SK-N-MC (cell line): ENCODE data around the gene BRD3OS.

Source experiments
- DNase-seq: peaks from one replicate; pipeline ENCODE4 v3.0.0-alpha.2; 2011; ENCODE audit warnings: low read depth, low spot score
- H3K27ac ChIP-seq: fragments of 200-600 bp; sonication (generic); 2 replicates; pipeline ENCODE4 v1.5.1; 2016; ENCODE audit warnings: mixed run types
- H3K36me3 ChIP-seq: fragments of 200-600 bp; sonication (generic); 2 replicates; pipeline ENCODE4 v1.6.1; 2017; ENCODE audit warnings: antibody characterized with exemption, low read length, mixed read lengths; ENCODE audit not compliant: insufficient read depth
- H3K4me3 ChIP-seq: fragments of 200-600 bp; sonication (generic); 2 replicates; pipeline ENCODE4 v1.5.1; 2016
- H3K9ac ChIP-seq: fragments of 200-600 bp; sonication (generic); 2 replicates; pipeline ENCODE4 v1.8.0; 2017; ENCODE audit warnings: mixed run types, mixed read lengths; ENCODE audit not compliant: insufficient read length
- H3K9me3 ChIP-seq: fragments of 200-600 bp; sonication (generic); 2 replicates; pipeline ENCODE4 v1.6.1; 2017; ENCODE audit warnings: low read depth, mild to moderate bottlenecking, antibody characterized with exemption, low read length, moderate library complexity, mixed read lengths
- EZH2 ChIP-seq: fragments of 200-600 bp; sonication (generic); IDR thresholded peaks from one replicate; pipeline ENCODE4 v1.6.1; 2017; ENCODE audit warnings: antibody characterized with exemption
- FOXP2 ChIP-seq: optimal IDR thresholded peaks from 2 replicates; pipeline ENCODE3; 2011; ENCODE audit warnings: mild to moderate bottlenecking, moderate library complexity; ENCODE audit not compliant: insufficient read depth; ENCODE audit errors: extremely low read length, control extremely low read depth
- POLR2AphosphoS5 ChIP-seq: IDR thresholded peaks from 2 replicates; pipeline ENCODE4 v1.6.1; 2012; ENCODE audit warnings: mild to moderate bottlenecking, low read depth, low read length, borderline replicate concordance

The BRD3OS gene

GRCh38 chr9:134010310-134011173 is 14.7 kb upstream of the BRD3OS start:
- no peak for DNase-seq
- H3K27ac ChIP-seq = no peak overlapping the region
- TF ChIP-seq POLR2AphosphoS5 (no peak), FOXP2 (no peak), EZH2 (no peak)
- no peak overlapping the region for H3K9ac ChIP-seq
- H3K36me3 ChIP-seq = no peaks in the 10 kb centered on the region
- H3K4me3 ChIP-seq = no peak overlapping the region
- no peaks in the 10 kb centered on the region for H3K9me3 ChIP-seq

- TF ChIP-seq EZH2 (no peak), POLR2AphosphoS5 (no peak), FOXP2 (no peak)
- Histone ChIP-seq H3K9ac (no peak overlapping the region), H3K9me3 (no peaks in the 10 kb centered on the region), H3K4me3 (no peak overlapping the region), H3K27ac (no peak overlapping the region), H3K36me3 (no peaks in the 10 kb centered on the region)
- no peak for DNase-seq
Measured at GRCh38 chr9:134011401-134011800, 13.9 kb upstream of the BRD3OS start.

GRCh38 chr9:134014946-134015345 is 10.3 kb upstream of the BRD3OS start:
- DNase-seq = no peak

GRCh38 chr9:134024214-134024792 is 978 bp upstream of the BRD3OS start:
- Histone ChIP-seq H3K9me3 (no peaks in the 10 kb centered on the region), H3K36me3 (no peaks in the 10 kb centered on the region), H3K27ac (peak overlapping the region; percentile 64; the same call in 1 of the 2 replicates), H3K9ac (peak overlapping the region; percentile 61), H3K4me3 (peak overlapping the region; percentile 74)
- TF ChIP-seq POLR2AphosphoS5 = no peak
- TF ChIP-seq EZH2 = no peak
- no peak for TF ChIP-seq FOXP2
- no peak for DNase-seq

More at GRCh38 chr9:134014946-134015345, 10.3 kb upstream of the BRD3OS start:
- H3K36me3 ChIP-seq = no peaks in the 10 kb centered on the region
- no peaks in the 10 kb centered on the region for H3K9me3 ChIP-seq
- H3K4me3 ChIP-seq = no peak overlapping the region
- H3K9ac ChIP-seq = no peak overlapping the region
- no peak overlapping the region for H3K27ac ChIP-seq
- TF ChIP-seq FOXP2 (no peak), POLR2AphosphoS5 (no peak), EZH2 (no peak)

- Histone ChIP-seq H3K27ac (no peak overlapping the region), H3K9me3 (no peaks in the 10 kb centered on the region), H3K36me3 (peaks cover 3% of the 10 kb centered on the region; the same call in 1 of the 2 replicates), H3K9ac (peak overlapping the region; percentile 43), H3K4me3 (peak overlapping the region; percentile 87)
- TF ChIP-seq POLR2AphosphoS5 (no peak), FOXP2 (no peak), EZH2 (no peak)
- DNase-seq = no peak
Measured at GRCh38 chr9:134025606-134026541, 593 bp downstream of the BRD3OS start.

- TF ChIP-seq FOXP2 (no peak), POLR2AphosphoS5 (no peak), EZH2 (no peak)
- no peak for DNase-seq
- Histone ChIP-seq H3K27ac (no peak overlapping the region), H3K36me3 (peaks cover 8% of the 10 kb centered on the region; the same call in 1 of the 2 replicates), H3K4me3 (peak overlapping the region; percentile 87), H3K9me3 (no peaks in the 10 kb centered on the region), H3K9ac (no peak overlapping the region)
Measured at GRCh38 chr9:134026581-134026980, 1.3 kb downstream of the BRD3OS start.

GRCh38 chr9:134026981-134027380 is 1.7 kb downstream of the BRD3OS start:
- Histone ChIP-seq H3K9ac (no peak overlapping the region), H3K4me3 (no peak overlapping the region), H3K27ac (no peak overlapping the region), H3K36me3 (peaks cover 11% of the 10 kb centered on the region; the same call in 1 of the 2 replicates), H3K9me3 (no peaks in the 10 kb centered on the region)
- TF ChIP-seq FOXP2 (no peak), EZH2 (no peak), POLR2AphosphoS5 (no peak)
- DNase-seq = no peak
